NCI-H774 (cell line): ENCODE data around the gene HCRT.
"Not testable (repeated sequence)": the region's sequence is repeated elsewhere in the genome, so short reads cannot be mapped to it uniquely, and the experiment has no call there.

Experiments
- DNase-seq: peaks from one replicate; lab custom pipeline; 2025; lab: John Stamatoyannopoulos, UW

The HCRT gene

DNA sequence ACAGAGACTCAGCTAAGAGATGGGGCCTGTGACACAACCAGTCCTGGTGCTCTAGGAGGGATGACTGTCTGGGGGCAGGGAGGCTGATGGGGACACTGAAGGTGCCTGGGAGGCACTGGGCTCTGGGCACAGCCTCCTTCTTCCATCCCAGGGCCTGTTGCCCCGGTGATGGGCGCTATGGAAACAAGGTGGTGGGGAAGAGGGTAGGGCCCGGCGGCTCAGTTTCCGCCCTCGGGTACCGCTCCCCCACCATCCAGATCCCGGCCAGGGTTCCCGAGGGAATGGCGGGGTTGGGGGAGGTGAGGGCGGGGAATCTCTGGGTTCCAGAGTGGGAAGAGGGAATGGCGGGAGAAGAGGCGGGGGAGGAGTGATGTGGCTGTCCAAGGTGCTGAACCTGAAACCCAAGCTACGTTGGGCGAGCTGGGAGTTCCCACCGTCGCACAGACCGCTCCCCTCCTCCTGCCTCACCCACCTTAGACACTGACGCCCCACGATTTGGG is 5.3 kb downstream of the HCRT start:
- DNase-seq, result peak; percentile 11

DNA sequence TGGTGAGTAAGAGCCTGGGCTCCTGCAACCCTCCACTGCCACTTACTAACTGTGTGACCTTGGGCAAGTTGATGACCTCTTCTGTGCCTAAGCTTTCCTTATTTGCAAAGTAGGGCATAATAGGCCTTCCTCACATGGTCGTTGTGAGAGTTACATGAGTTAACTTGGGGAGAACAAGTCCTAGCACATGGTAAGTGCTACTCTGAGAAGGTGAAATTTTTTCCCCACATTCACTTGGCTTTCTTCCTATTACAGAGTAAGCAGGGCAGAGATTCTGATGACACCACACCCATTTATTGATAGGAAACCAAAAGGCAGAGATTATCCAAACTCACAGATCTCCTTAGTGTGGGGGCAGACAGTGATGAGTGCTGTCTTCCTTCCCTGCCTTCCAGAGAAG is 5.9 kb downstream of the HCRT start:
- no peak for DNase-seq

DNA sequence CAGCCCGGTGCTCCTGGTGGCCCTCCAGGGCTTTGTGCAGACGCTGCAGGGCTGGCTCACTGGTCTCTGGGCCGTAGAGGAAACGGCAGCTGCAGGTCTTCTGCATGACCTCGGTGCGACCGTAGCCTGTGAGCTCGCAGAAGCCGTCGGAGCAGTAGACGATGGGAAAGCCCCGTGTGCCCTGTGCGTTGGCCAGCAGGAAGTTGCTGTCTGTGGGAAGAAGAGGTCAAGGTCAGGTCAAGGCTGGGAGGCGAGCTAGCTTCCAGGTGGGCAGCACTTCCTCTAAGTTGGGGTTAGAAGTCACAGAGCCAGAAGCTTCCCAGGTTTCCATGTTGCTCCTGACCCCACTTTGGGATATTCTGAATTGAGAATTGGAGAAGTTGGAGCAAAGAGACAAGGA is 6.4 kb downstream of the HCRT start:
- DNase-seq, result no peak

GRCh38 chr17:42177684-42178083 is 7.6 kb downstream of the HCRT start:
- DNase-seq, result no peak

DNA sequence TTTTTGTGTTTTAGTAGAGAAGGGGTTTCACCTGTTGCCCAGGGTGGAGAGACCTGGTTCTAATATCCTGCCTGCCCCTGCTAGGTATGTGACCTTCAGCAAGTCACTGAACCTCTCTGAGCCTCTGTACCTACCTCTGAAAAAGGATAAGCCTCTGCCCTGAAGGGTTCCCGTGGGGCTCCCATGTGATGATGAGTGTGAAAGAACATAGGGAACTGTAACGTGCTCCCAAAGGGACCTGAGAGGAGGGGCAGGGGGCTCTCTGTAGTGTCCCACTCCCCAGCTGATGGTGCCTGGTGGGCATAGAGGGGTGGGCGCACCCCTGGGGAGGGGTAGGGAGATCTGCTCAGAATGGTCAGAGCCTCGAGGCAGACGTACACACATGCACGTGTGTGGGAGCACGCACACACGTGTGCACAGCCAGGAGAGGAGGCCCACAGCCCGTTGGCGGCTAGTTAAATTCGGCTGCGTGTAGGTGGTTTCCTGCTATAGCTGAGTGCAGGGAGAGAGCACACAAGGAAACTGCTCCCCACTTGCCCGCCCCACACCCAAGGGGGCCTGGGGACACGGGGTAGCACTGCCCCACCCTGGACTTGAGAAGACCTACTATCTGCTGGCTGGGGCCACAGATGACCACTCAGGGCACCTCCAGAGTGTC is 11.0 kb downstream of the HCRT start:
- no peak for DNase-seq

- DNase-seq, result no peak
Measured at GRCh38 chr17:42171831-42172230, 13.4 kb downstream of the HCRT start.

GRCh38 chr17:42169351-42169750 is 15.9 kb downstream of the HCRT start:
- DNase-seq, result no peak

GRCh38 chr17:42167807-42168206 is 17.4 kb downstream of the HCRT start:
- no peak for DNase-seq

DNA sequence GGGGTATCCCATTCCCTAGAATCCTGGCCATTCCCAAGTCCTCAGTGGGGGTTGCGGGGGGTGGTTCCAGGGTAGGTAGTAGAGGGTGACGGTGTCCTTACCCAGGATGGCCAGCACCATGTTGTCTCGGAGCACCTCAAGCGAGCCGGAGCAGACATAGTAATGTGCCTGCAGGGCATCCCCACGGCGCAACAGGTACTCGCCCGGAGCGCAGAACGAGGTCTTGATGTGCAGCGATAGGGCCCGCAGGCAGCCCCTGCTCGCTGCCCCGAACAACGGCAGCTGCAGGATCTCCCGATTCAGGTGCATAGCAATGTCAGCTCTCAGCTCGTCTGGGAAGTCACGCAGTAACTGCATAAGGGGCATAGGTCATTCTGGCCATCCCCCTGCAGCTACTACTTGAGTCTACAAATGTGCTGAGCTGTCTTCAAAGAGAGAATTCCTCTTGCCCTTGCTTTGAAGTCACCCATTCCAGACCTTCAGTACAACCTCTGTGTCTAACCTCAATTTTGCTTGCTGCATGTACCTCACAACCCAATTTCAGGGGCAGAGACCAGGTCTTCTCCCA is 19.0 kb downstream of the HCRT start:
- DNase-seq, result no peak

- DNase-seq, result no peak
Measured at GRCh38 chr17:42165751-42166150, 19.5 kb downstream of the HCRT start.

GRCh38 chr17:42163696-42164407 is 21.4 kb downstream of the HCRT start:
- no peak for DNase-seq

GRCh38 chr17:42163113-42163512 is 22.1 kb downstream of the HCRT start:
- DNase-seq, result no peak

- no peak for DNase-seq
Measured at GRCh38 chr17:42160531-42160910, 24.7 kb downstream of the HCRT start.

- no peak for DNase-seq
Measured at GRCh38 chr17:42159796-42160530, 25.3 kb downstream of the HCRT start.

DNA sequence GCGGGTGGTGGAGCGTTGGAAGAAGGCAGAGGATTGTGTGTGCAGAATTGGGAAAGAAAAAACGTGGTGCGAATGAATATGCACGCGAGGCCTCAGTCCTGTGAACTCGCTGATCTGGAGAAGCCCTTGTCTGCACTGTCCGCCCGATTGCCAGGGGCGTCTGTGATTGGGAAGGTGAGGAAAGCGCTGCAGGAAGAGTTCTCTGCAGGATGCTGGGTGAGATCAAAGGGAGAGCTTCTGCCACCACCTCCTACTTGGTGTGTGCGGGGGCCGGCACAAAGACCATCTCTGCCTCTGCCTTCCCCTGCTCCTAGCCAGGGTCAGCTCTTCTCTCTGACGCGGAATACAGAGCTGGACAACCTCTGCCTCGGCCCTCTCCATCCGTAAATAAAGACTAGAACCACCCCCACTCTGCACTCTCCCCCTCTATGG is 29.6 kb downstream of the HCRT start:
- DNase-seq, result no peak

DNA sequence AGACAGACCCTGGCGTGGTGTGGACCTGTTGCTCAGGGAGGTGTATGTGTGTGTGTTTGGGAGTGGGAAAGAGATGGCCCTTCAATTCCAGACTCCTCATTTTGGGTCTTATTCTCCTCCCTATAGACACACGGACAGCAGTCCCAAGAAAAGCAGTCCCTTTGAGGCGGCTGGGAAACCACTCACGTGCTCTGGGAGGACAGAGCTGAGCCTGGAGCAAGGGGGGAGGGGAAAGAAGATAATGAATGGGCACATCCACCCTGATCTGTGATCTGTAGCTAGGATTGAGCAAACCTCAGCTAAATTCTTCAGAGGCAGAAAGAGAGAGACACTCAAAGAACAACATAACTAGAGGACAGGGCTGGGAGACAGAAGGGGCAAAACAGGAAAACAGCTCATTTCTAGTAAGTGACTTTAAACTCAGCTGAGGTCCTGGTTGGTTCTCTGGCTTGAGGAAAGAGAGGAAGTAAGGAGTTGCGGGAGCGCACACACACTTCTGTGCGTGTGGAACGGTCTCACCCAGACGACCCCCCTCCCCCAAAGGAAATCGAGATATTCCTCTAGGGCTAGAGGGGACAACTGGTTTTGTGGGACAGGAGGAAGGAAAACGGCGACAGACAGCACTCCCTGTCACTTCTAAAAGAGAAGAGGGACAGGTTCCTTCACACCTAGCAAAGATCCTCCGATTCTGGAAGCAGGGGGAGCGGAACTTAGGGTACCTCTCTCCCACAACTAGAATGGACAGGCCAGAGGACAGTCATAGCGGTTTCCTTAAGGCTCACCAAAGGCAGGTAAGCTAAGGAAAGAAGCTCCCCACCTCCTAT is 31.1 kb downstream of the HCRT start:
- no peak for DNase-seq

GRCh38 chr17:42146911-42147607 is 38.2 kb downstream of the HCRT start:
- DNase-seq, result no peak

GRCh38 chr17:42143138-42143537 is 42.1 kb downstream of the HCRT start:
- DNase-seq, result not testable (repeated sequence)

GRCh38 chr17:42142371-42142896 is 42.8 kb downstream of the HCRT start:
- no peak for DNase-seq

DNA sequence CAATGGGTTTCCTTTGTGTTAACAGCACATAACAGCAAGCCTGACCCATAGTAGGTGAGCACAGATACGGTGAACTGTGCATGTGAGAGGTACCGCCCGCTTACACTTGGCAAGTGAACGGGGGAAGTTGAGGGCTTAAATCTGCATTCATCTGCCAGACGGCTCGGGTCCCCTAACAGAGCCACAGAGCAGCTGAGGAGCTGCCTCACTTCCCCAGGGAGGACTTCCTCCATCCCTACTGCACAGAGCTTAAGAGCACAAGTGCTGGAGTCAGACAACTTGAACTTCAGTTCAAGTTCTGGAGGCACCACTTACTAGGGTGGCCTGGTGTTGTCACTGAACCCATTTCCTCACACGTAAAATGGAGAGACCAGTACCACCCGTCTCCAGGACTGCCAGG is 43.9 kb downstream of the HCRT start:
- no peak for DNase-seq

GRCh38 chr17:42140690-42141089 is 44.6 kb downstream of the HCRT start:
- not testable (repeated sequence) for DNase-seq
